ENCODE measurements around the gene BMP6. TPM values are rescaled to one million over a fixed set of nuclear protein-coding genes. Genes with fewer than 3 reads are reported as not detected.

Gene BMP6
- total and polyA plus RNA-seq, 2 of the 4 experiments (the other 2 are of a cell fraction) = 0.18 to 0.19 TPM

- H3K27ac ChIP-seq (ENCODE audit: insufficient read depth, low read length) = no peak overlapping the region
- TF ChIP-seq MXI1 (IDR thresholded peaks at IDR 0.05; ENCODE audit: borderline replicate concordance, low read depth, low read length) = no peak
- TF ChIP-seq CEBPB (IDR thresholded peaks at IDR 0.05; ENCODE audit: low read depth, low read length) = no peak
- no peak for TF ChIP-seq RAD21 (IDR thresholded peaks at IDR 0.05; ENCODE audit: low read length)
- no peak for TF ChIP-seq FOS (IDR thresholded peaks at IDR 0.05; ENCODE audit: low read depth, low read length)
- no peak for TF ChIP-seq MAFK (IDR thresholded peaks at IDR 0.05; ENCODE audit: low read depth, low read length)
- no peak for TF ChIP-seq RCOR1 (IDR thresholded peaks at IDR 0.05; ENCODE audit: insufficient replicate concordance, low read length)
- no peak overlapping the region for H2BK15ac ChIP-seq (ENCODE audit: low read depth, low read length)
- ATAC-seq (ENCODE audit: low read depth) = no peak
- H3K9me1 ChIP-seq (ENCODE audit: insufficient read depth, low read length) = no peaks in the 10 kb centered on the region; the same call in 1 of the 2 replicates
- no peak overlapping the region for H3K56ac ChIP-seq (ENCODE audit: extremely low read depth, insufficient read depth, low read length)
- H2AFZ ChIP-seq (replicated peaks; ENCODE audit: low read length, poor library complexity) = no peak overlapping the region
- no peak overlapping the region for H2BK120ac ChIP-seq (ENCODE audit: low read depth, low read length)
- H3K14ac ChIP-seq (replicated peaks; ENCODE audit: low read depth, low read length) = no peak overlapping the region
- ChIA-PET POLR2A (ENCODE audit: unreplicated experiment) (no interaction called here), CTCF (interaction anchor here (0.5 kb wide), 1 partner anchor 520 kb away, joined by 3 read pairs; no protein-coding TSS in a partner anchor)
- no TSS peak for BruUV-seq (replicated peaks)
- no peak overlapping the region for H2AK9ac ChIP-seq (replicated peaks; ENCODE audit: low read depth, low read length, poor library complexity)
- no peak overlapping the region for H4K91ac ChIP-seq (ENCODE audit: insufficient read depth, low read depth, low read length)
- no peak overlapping the region for H4K8ac ChIP-seq (ENCODE audit: low read depth in 2 of 2, low read length in 2 of 2)
- H3K18ac ChIP-seq (ENCODE audit: low read depth, low read length) = no peak overlapping the region
- no peaks in the 10 kb centered on the region for H4K20me1 ChIP-seq (ENCODE audit: insufficient read depth, low read length)
- H3K4me2 ChIP-seq (ENCODE audit: low read depth, low read length) = no peak overlapping the region
- no peaks in the 10 kb centered on the region for H3K79me1 ChIP-seq (ENCODE audit: low read depth in 1 of 2, low read length in 2 of 2)
- no peaks in the 10 kb centered on the region for H3K36me3 ChIP-seq (ENCODE audit: control insufficient read depth, insufficient read depth, low read length)
- no peak overlapping the region for H3K23ac ChIP-seq (ENCODE audit: low read depth, low read length)
- H3K9me3 ChIP-seq (ENCODE audit: control insufficient read depth, insufficient read depth, low read length) = no peaks in the 10 kb centered on the region
- H2BK20ac ChIP-seq (ENCODE audit: low read depth, low read length) = no peak overlapping the region
- dilution Hi-C loops (cut with HindIII; ENCODE audit: low sequenced_read_pairs, unreplicated experiment) = no loop called here
- in situ Hi-C loops (cut with MboI; ENCODE audit: low sequenced_read_pairs) = no loop called here
- no peak overlapping the region for H3K4ac ChIP-seq (ENCODE audit: low read depth, low read length)
- no peaks in the 10 kb centered on the region; the same call in 1 of the 2 replicates for H3K4me1 ChIP-seq (ENCODE audit: control insufficient read depth, insufficient read depth, low read length)
- H3K4me3 ChIP-seq (ENCODE audit: insufficient read depth, low read depth, low read length) = no peak overlapping the region
- H3K27me3 ChIP-seq (ENCODE audit: control insufficient read depth, insufficient read depth, low read length) = peaks cover 5% of the 10 kb centered on the region
- no peak overlapping the region for H2AK5ac ChIP-seq (ENCODE audit: low read depth, low read length)
- intact Hi-C loops (cut with micrococcal nuclease) = no loop called here
- DNase-seq = no peak
- no peak overlapping the region for H2BK5ac ChIP-seq (ENCODE audit: low read depth, low read length, poor library complexity, severe bottlenecking)
- WGBS, 2 experiments (ENCODE audit: extremely low coverage in 2 of 2, insufficient read length in 1 of 2) = no CpG with 5 or more reads among the region's 5 CpGs
- H4K5ac ChIP-seq (ENCODE audit: low read depth, low read length) = no peak overlapping the region
- no peak overlapping the region for H3K9ac ChIP-seq (ENCODE audit: low read depth, low read length)
These were observed 48.7 kb upstream of the BMP6 start for GRCh38 chr6:7677229-7677628.
